B cell (primary cell): ENCODE data around the gene MATN3. TPM values are rescaled to one million over a fixed set of nuclear protein-coding genes. Genes with fewer than 3 reads are reported as not detected.
A peak's percentile ranks its signal among the peaks of the same experiment; 100 is the strongest.

Experiments used
- ATAC-seq: fragments of 200-7000 bp; cut with Tn5 transposase; one replicate; pipeline ENCODE4 v1.10.0; 2021; ENCODE audit warnings: low read depth, mild to moderate bottlenecking, moderate number of reproducible peaks, moderate library complexity
- CTCF ChIA-PET: fragments of 350-600 bp; sonication (Branson Sonifier 250); formaldehyde crosslinking; loops from one replicate; lab custom pipeline; 2021; ENCODE audit warnings: antibody characterized with exemption, inconsistent platforms; lab: Charles Lee
- POLR2A ChIA-PET: fragments of 350-600 bp; sonication (Branson Sonifier 250); formaldehyde crosslinking; loops from one replicate; lab custom pipeline; 2021; ENCODE audit warnings: antibody characterized with exemption; lab: Charles Lee
- DNase-seq: peaks from one replicate; pipeline ENCODE4 v3.0.0; 2013
- H2AFZ ChIP-seq: 2 replicates; pipeline ENCODE4 v1.6.1; 2012; ENCODE audit warnings: mild to moderate bottlenecking, low read depth, low read length; ENCODE audit not compliant: insufficient read depth, poor library complexity, severe bottlenecking
- H3K27ac ChIP-seq, 2 donors: 1 replicate in 1 of 2; 2 replicates in 1 of 2; pipeline ENCODE4 v1.5.1; 2012 to 2013; ENCODE audit warnings: low read length in 2 of 2, mild to moderate bottlenecking in 2 of 2, moderate library complexity in 1 of 2
- H3K27me3 ChIP-seq, 4 experiments: fragments of 200-600 bp in 1 of 4; sonication (generic) in 1 of 4; replicated peaks in 1 of 4; 1 replicate in 2 of 4; 2 replicates in 2 of 4; pipeline versions ENCODE4 v1.6.1 to v1.7.0; 2013 to 2016; ENCODE audit warnings: low read length in 3 of 4, mild to moderate bottlenecking in 2 of 4, mixed read lengths in 1 of 4, moderate library complexity in 1 of 4; ENCODE audit not compliant: insufficient read depth in 4 of 4, control insufficient read depth in 3 of 4; ENCODE audit errors: control extremely low read depth in 1 of 4
- H3K36me3 ChIP-seq, 2 experiments: replicated peaks in 1 of 2; 1 replicate in 1 of 2; 2 replicates in 1 of 2; pipeline versions ENCODE4 v1.6.1 to v1.7.1; 2013; ENCODE audit warnings: low read length in 1 of 2; ENCODE audit not compliant: insufficient read depth in 2 of 2, control insufficient read depth in 1 of 2; ENCODE audit errors: control extremely low read depth in 1 of 2, extremely low read depth in 1 of 2
- H3K4me1 ChIP-seq, 2 donors: fragments of 200-600 bp in 1 of 2; sonication (generic) in 1 of 2; 1 replicate in 1 of 2; 2 replicates in 1 of 2; pipeline versions ENCODE4 v1.5.1 to v1.6.1; 2013 to 2017; ENCODE audit warnings: low read length in 2 of 2; ENCODE audit not compliant: control insufficient read depth in 2 of 2, insufficient read depth in 2 of 2
- H3K4me2 ChIP-seq: replicated peaks from 2 replicates; pipeline ENCODE3; 2012; ENCODE audit warnings: mild to moderate bottlenecking, low read depth, low read length; ENCODE audit not compliant: poor library complexity, severe bottlenecking
- H3K4me3 ChIP-seq, 5 experiments: fragments of 200-600 bp in 1 of 5; sonication (generic) in 1 of 5; 1 replicate in 3 of 5; 2 replicates in 2 of 5; pipeline versions ENCODE4 v1.5.1 to v1.7.0; 2011 to 2016; ENCODE audit warnings: low read length in 4 of 5, mild to moderate bottlenecking in 4 of 5, low read depth in 2 of 5, control low read depth in 1 of 5, moderate library complexity in 1 of 5; ENCODE audit not compliant: insufficient read depth in 1 of 5; ENCODE audit errors: control extremely low read depth in 1 of 5, extremely low read depth in 1 of 5
- H3K79me2 ChIP-seq: fragments of 200-600 bp; sonication (generic); one replicate; pipeline ENCODE4 v1.6.0; 2016; ENCODE audit warnings: low read length; ENCODE audit not compliant: control insufficient read depth, insufficient read depth
- H3K9ac ChIP-seq: fragments of 200-600 bp; sonication (generic); 2 replicates; pipeline ENCODE4 v1.6.1; 2017; ENCODE audit warnings: mild to moderate bottlenecking, low read length, moderate library complexity
- H3K9me3 ChIP-seq, 3 donors: one replicate each; pipeline versions ENCODE4 v1.6.1 to v1.7.1; 2013; ENCODE audit warnings: low read length in 2 of 3; ENCODE audit not compliant: control insufficient read depth in 2 of 3, insufficient read depth in 1 of 3; ENCODE audit errors: control extremely low read depth in 1 of 3
- H4K20me1 ChIP-seq: 2 replicates; pipeline ENCODE4 v1.6.0; 2012; ENCODE audit warnings: mild to moderate bottlenecking, low read length; ENCODE audit not compliant: insufficient read depth, control insufficient read depth, poor library complexity, severe bottlenecking
- H3K27ac Mint-ChIP-seq: one replicate; pipeline ENCODE4 v1.8.0; 2021; ENCODE audit warnings: mixed read lengths
- H3K27me3 Mint-ChIP-seq: one replicate; pipeline ENCODE4 v1.8.0; 2021; ENCODE audit warnings: mixed read lengths
- H3K4me1 Mint-ChIP-seq: one replicate; pipeline ENCODE4 v1.8.0; 2021; ENCODE audit warnings: mixed read lengths
- H3K4me3 Mint-ChIP-seq: one replicate; pipeline ENCODE4 v1.8.0; 2021; ENCODE audit warnings: mixed read lengths
- H3K9me3 Mint-ChIP-seq: one replicate; pipeline ENCODE4 v1.8.0; 2022; ENCODE audit warnings: mixed read lengths; ENCODE audit not compliant: insufficient read depth
- EZH2 ChIP-seq: IDR thresholded peaks from 2 replicates; pipeline ENCODE4 v1.6.1; 2012; ENCODE audit warnings: borderline replicate concordance, low read depth, mild to moderate bottlenecking, moderate library complexity, low read length; ENCODE audit not compliant: insufficient read depth, poor library complexity, severe bottlenecking
- WGBS: methylation state at CpG from one replicate; pipeline ENCODE4 v1.1.5; 2013; ENCODE audit warnings: missing lambda C conversion rate; ENCODE audit not compliant: insufficient coverage; 5-methylcytosine and 5-hydroxymethylcytosine counted together
- intact Hi-C: fragments of 100-400 bp; cut with micrococcal nuclease; formaldehyde crosslinking; loops from one replicate; pipeline ENCODE4 v1.10.0; 2022
- polyA plus RNA-seq: library from polyadenylated mRNA; depleted of rRNA; stranded (reverse); fragments of >200 nt; gene quantifications from 2 replicates; pipeline ENCODE4 v1.2.3, GENCODE V29; 2012
- total RNA-seq, 2 donors: library from RNA; stranded (reverse); fragments of 120-200 nt in 1 of 2; gene quantifications; 1 replicate in 1 of 2; 2 replicates in 1 of 2; pipeline versions ENCODE4 v1.2.3 to v1.2.4, GENCODE V29; 2013 to 2022
- TF ChIP-seq, protein P1 (sequence below): fragments of 200-600 bp; IDR thresholded peaks from one replicate; pipeline ENCODE4 v1.8.0; 2022; ENCODE audit warnings: antibody characterized with exemption, mild to moderate bottlenecking

MATN3 gene
- total and polyA plus RNA-seq, 2 donors (not counting 1 experiment from before 2014, with no cell fraction given) = not detected

DNA sequence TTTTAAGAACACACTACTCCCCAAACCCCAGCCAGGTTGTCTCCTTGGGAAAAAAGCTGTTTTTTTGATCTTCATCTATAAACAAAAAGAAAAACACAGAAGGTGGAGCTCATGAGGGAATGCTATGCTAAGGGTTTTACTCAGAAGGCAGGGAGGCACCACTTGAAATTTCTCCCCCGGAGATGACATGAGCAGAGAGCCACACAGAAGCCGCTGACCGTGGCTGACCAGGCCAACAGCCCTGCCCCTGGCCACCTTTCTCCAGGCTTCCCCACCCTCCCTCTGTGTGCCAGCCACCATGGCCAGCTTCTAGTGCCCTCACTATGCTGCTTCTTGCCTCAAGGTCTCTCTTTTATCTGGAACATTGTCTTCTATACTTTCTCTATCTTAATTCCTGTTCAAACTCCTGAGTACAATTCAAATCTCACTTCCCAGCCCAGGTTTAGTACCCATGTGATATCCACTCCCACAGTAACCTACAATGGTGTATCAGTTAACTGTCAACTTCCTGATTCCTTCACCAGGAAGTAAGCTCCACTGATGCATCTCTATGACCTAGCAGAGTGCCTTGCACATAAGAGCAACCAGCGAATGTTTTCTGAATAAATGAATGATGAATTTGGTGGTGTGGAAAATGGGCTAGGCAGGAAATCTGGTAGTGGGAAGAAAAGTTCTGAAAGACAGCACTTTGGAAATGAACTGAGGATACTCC, 23.6 kb upstream of the MATN3 start:
- Histone ChIP-seq H3K36me3 (peaks cover 13 to 87% of the 10 kb centered on the region in 2 experiments), H3K4me1 (peaks cover 11 to 12% of the 10 kb centered on the region in 2 donors), H3K4me2 (peak overlapping the region; percentile 26), H3K4me3 (no peak overlapping the region), H2AFZ (no peak overlapping the region), H3K9me3 (no peaks in the 10 kb centered on the region), H3K9ac (no peak overlapping the region), H3K27me3 (no peaks in the 10 kb centered on the region), H4K20me1 (peaks cover 24% of the 10 kb centered on the region), H3K27ac (peak overlapping the region; percentile 30 to 65), H3K79me2 (peaks cover 27% of the 10 kb centered on the region)
- no peaks in the 10 kb centered on the region for H3K9me3 Mint-ChIP-seq
- intact Hi-C loops = no loop called here
- ATAC-seq (peak; percentile 58), DNase-seq (peak; percentile 51)
- no CpG with 5 or more reads among the region's 4 CpGs for WGBS
- CTCF ChIA-PET = interaction anchor here (1.4 to 3.0 kb wide), 2 partner anchors 12 to 21 kb away, joined by 3 to 28 read pairs; no protein-coding TSS in a partner anchor
- peak overlapping the region; percentile 83 for H3K27ac Mint-ChIP-seq
- peaks cover 30% of the 10 kb centered on the region for H3K4me1 Mint-ChIP-seq
- POLR2A ChIA-PET = interaction anchor here (1.0 kb wide), 1 partner anchor 15 kb away, joined by 4 read pairs; the partner anchor contains the start of gene LAPTM4A
- no peaks in the 10 kb centered on the region for H3K27me3 Mint-ChIP-seq
- TF ChIP-seq EZH2 = no peak
- TF ChIP-seq, protein P1, sequence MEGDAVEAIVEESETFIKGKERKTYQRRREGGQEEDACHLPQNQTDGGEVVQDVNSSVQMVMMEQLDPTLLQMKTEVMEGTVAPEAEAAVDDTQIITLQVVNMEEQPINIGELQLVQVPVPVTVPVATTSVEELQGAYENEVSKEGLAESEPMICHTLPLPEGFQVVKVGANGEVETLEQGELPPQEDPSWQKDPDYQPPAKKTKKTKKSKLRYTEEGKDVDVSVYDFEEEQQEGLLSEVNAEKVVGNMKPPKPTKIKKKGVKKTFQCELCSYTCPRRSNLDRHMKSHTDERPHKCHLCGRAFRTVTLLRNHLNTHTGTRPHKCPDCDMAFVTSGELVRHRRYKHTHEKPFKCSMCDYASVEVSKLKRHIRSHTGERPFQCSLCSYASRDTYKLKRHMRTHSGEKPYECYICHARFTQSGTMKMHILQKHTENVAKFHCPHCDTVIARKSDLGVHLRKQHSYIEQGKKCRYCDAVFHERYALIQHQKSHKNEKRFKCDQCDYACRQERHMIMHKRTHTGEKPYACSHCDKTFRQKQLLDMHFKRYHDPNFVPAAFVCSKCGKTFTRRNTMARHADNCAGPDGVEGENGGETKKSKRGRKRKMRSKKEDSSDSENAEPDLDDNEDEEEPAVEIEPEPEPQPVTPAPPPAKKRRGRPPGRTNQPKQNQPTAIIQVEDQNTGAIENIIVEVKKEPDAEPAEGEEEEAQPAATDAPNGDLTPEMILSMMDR = no peak
- peak overlapping the region; percentile 16 for H3K4me3 Mint-ChIP-seq

DNA sequence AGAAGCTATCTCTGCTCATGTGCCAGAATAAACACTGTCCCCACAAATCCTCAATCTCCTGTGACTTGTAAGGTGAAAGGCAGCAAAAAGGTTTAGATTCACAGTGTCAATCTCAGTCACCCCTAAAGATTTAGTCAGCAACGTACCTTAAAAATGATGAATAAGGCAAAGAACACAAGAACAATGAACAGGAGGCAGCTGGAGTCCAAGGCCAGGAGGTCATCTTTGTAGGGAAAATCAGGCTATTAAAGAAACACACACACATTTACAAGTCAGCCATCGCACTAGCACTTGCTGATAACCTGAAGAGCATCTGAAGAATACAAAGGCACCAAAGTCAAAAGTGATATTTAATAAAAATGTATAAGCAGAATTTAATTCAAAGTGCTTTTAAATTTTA, 22.4 kb upstream of the MATN3 start:
- no peak for DNase-seq
- H3K27me3 ChIP-seq = no peaks in the 10 kb centered on the region
- TF ChIP-seq, protein P1 = no peak
- no peak for TF ChIP-seq EZH2
- Mint-ChIP-seq H3K27me3 (no peaks in the 10 kb centered on the region), H3K4me1 (peaks cover 28% of the 10 kb centered on the region), H3K4me3 (no peak overlapping the region), H3K9me3 (no peaks in the 10 kb centered on the region), H3K27ac (no peak overlapping the region)
- CTCF ChIA-PET = interaction anchor here (0.6 to 3.0 kb wide), 3 partner anchors 13 to 20 kb away, joined by 3 to 28 read pairs (median 4); no protein-coding TSS in a partner anchor
- no peak overlapping the region for H3K4me3 ChIP-seq
- peaks cover 6 to 82% of the 10 kb centered on the region in 2 experiments for H3K36me3 ChIP-seq
- peak overlapping the region in 1 of 2 donors; percentile 65 for H3K27ac ChIP-seq
- peaks cover 11 to 12% of the 10 kb centered on the region in 2 donors for H3K4me1 ChIP-seq
- no peaks in the 10 kb centered on the region for H3K9me3 ChIP-seq
- H3K9ac ChIP-seq = no peak overlapping the region
- ATAC-seq = no peak
- WGBS = no CpG with 5 or more reads among the region's 2 CpGs
- H2AFZ ChIP-seq = no peak overlapping the region
- H3K79me2 ChIP-seq = peaks cover 19% of the 10 kb centered on the region
- H4K20me1 ChIP-seq = peaks cover 14% of the 10 kb centered on the region
- intact Hi-C loops = no loop called here
- POLR2A ChIA-PET = interaction anchor here (1.0 kb wide), 1 partner anchor 15 kb away, joined by 3 read pairs; no protein-coding TSS in a partner anchor
- no peak overlapping the region for H3K4me2 ChIP-seq
